HepG2 (cell line): Measurements from ENCODE around the gene IGF2BP3.

ENCODE experiments used
- AHDC1 ChIP-seq: sonication (generic); formaldehyde crosslinking; IDR thresholded peaks from 2 replicates; pipeline ENCODE4 v1.5.1; 2020; ENCODE audit warnings: mild to moderate bottlenecking, missing genetic modification reagents, borderline replicate concordance
- DNMT1 ChIP-seq: sonication (generic); formaldehyde crosslinking; IDR thresholded peaks from 2 replicates; pipeline ENCODE4 v1.5.1; 2020; ENCODE audit warnings: mild to moderate bottlenecking, missing genetic modification reagents
- ELF1 ChIP-seq: sonication (generic); formaldehyde crosslinking; IDR thresholded peaks from 2 replicates; pipeline ENCODE4 v1.4.0; 2020; ENCODE audit warnings: missing genetic modification reagents
- EZH2 ChIP-seq: conservative IDR thresholded peaks from 2 replicates; pipeline ENCODE4 v1.6.1; 2012; ENCODE audit warnings: mild to moderate bottlenecking, low read depth, low read length, moderate library complexity
- HIVEP1 ChIP-seq: sonication (generic); formaldehyde crosslinking; IDR thresholded peaks from 2 replicates; pipeline ENCODE4 v1.4.0; 2020; ENCODE audit warnings: mild to moderate bottlenecking, missing genetic modification reagents

GRCh38 chr7:23456093-23456492 is 14.2 kb downstream of the IGF2BP3 start:
- no peak for TF ChIP-seq ELF1 (CRISPR knock-in tag)
- no peak for TF ChIP-seq DNMT1
- TF ChIP-seq EZH2: no peak
- no peak for TF ChIP-seq AHDC1 (CRISPR knock-in tag)
- no peak for TF ChIP-seq HIVEP1 (CRISPR knock-in tag)
